ENCODE measurements around the gene TTC7B. TPM values are rescaled to one million over a fixed set of nuclear protein-coding genes. Genes with fewer than 3 reads are reported as not detected.
A peak's percentile ranks its signal among the peaks of the same experiment; 100 is the strongest.

TTC7B gene
- total and polyA plus RNA-seq, 9 of the 15 experiments (the other 6 are each of a cell fraction or from before 2014, with no cell fraction given): 2.2 to 77.2 (median 36.7) TPM

DNA sequence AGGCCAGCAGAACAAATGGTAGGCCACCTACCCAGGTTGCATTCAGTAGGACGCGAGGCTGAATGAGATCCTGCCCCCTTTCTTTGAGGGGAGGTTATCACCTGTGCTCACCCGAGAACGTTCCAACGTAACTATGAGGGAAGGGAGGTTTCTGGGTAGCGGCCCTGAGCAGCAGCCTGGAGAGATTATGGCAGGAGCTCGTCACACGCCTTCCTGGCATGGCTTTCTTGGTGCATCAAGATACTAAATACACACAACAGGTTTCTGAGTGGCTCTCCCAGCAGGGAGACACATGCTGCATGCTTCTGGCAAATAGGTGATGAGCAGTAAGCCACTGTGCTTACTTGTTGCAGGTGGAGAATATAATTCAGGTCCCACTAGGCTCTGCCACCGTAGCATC, 271.7 kb downstream of the TTC7B start:
- intact Hi-C loops (cut with micrococcal nuclease) (no loop called here), in situ Hi-C loops (cut with MboI) (no loop called here)
- FAIRE-seq: no peak
- Histone ChIP-seq H3K9me3 (replicated peaks; ENCODE audit: control insufficient read depth, insufficient read depth, low read depth, low read length) (no peaks in the 10 kb centered on the region), H2AFZ (ENCODE audit: low read depth, low read length) (no peak overlapping the region), H3K27ac (ENCODE audit: extremely low read depth, low read depth, low read length) (no peak overlapping the region), H3K27me3 (ENCODE audit: control insufficient read depth in 2 of 2, insufficient read depth in 2 of 2, low read length in 2 of 2) (no peaks in the 10 kb centered on the region), H3K4me2 (ENCODE audit: insufficient read depth, low read length) (no peak overlapping the region), H3K36me3 (ENCODE audit: control insufficient read depth, insufficient read depth, low read length) (no peaks in the 10 kb centered on the region), H3K4me3 (no peak overlapping the region), H3K9ac (ENCODE audit: insufficient read depth in 1 of 2, low read depth in 2 of 2, low read length in 2 of 2) (no peak overlapping the region), H4K20me1 (replicated peaks; ENCODE audit: control insufficient read depth, insufficient read depth, low read length) (no peaks in the 10 kb centered on the region), H3K9me1 (ENCODE audit: control insufficient read depth, insufficient read depth, low read length) (no peaks in the 10 kb centered on the region), H3K79me2 (ENCODE audit: control insufficient read depth, insufficient read depth, low read length) (no peaks in the 10 kb centered on the region), H3K4me1 (replicated peaks in 1 of 2; ENCODE audit: control insufficient read depth in 2 of 2, insufficient read depth in 2 of 2, low read length in 2 of 2) (peaks cover 0 to 9% of the 10 kb centered on the region in 2 experiments; a peak in 2 of 5 replicates)
- no peak for TF ChIP-seq ZBTB7A (IDR thresholded peaks at IDR 0.05; ENCODE audit: borderline replicate concordance, control insufficient read depth, low read depth, low read length)
- no peak for DNase-seq (ENCODE audit: extremely low read depth in 1 of 4, low spot score in 3 of 4)
- POLR2A ChIA-PET: interaction anchor here (0.5 kb wide), 1 partner anchor 12 kb away, joined by 3 read pairs; no protein-coding TSS in a partner anchor
- BruUV-seq (replicated peaks): no TSS peak
- 89% methylated on average over 6 of the region's 9 CpGs for WGBS (ENCODE audit: insufficient coverage, low coverage, missing lambda C conversion rate)
- ATAC-seq: no peak
- CTCF ChIA-PET (ENCODE audit: low intra/inter-chr PET ratio): no interaction called here

DNA sequence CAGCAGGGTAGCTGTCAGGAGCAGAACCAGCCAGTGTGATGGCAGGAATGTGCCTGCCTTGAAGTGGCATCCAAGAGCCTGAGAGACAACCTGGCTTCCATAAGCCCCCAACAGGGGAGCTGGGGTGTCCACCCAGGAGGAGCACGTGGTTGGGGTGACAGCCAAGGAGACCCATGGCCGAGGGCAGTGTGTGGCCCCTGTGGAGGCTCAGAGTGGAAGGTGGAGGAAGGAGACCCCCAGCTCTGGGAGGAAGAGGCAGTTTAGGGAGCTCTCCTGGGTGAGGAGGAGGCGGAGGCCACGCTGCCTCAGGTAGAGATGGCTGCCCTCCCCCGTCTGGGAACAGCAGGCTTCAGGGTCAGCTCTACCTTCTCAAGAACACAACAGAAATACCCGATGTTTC, 272.4 kb downstream of the TTC7B start:
- H3K27ac ChIP-seq (ENCODE audit: extremely low read depth, low read depth, low read length): no peak overlapping the region
- no peak for DNase-seq (ENCODE audit: extremely low read depth in 1 of 4, low spot score in 3 of 4)
- CTCF ChIA-PET (ENCODE audit: low intra/inter-chr PET ratio): no interaction called here
- H4K20me1 ChIP-seq (replicated peaks; ENCODE audit: control insufficient read depth, insufficient read depth, low read length): no peaks in the 10 kb centered on the region
- in situ Hi-C loops (cut with MboI) (no loop called here), intact Hi-C loops (cut with micrococcal nuclease) (no loop called here)
- H3K4me1 ChIP-seq (replicated peaks in 1 of 2; ENCODE audit: control insufficient read depth in 2 of 2, insufficient read depth in 2 of 2, low read length in 2 of 2): 0 out of 5 replicates have a peak, but pooled peaks cover 0 to 4% of the 10 kb centered on the region in 2 experiments
- no peaks in the 10 kb centered on the region for H3K27me3 ChIP-seq (ENCODE audit: control insufficient read depth in 2 of 2, insufficient read depth in 2 of 2, low read length in 2 of 2)
- H3K36me3 ChIP-seq (ENCODE audit: control insufficient read depth, insufficient read depth, low read length): no peaks in the 10 kb centered on the region
- no peaks in the 10 kb centered on the region for H3K9me3 ChIP-seq (replicated peaks; ENCODE audit: control insufficient read depth, insufficient read depth, low read depth, low read length)
- no peak overlapping the region for H3K4me2 ChIP-seq (ENCODE audit: insufficient read depth, low read length)
- peak overlapping the region in 1 of 2 experiments; percentile 17; a peak in 1 of 4 replicates for H3K9ac ChIP-seq (ENCODE audit: insufficient read depth in 1 of 2, low read depth in 2 of 2, low read length in 2 of 2)
- FAIRE-seq: no peak
- no peak for ATAC-seq
- POLR2A ChIA-PET: no interaction called here
- no peak overlapping the region for H3K4me3 ChIP-seq
- H2AFZ ChIP-seq (ENCODE audit: low read depth, low read length): no peak overlapping the region
- WGBS (ENCODE audit: insufficient coverage, low coverage, missing lambda C conversion rate): 86% methylated on average over 4 of the region's 6 CpGs
- no TSS peak for BruUV-seq (replicated peaks)
- H3K79me2 ChIP-seq (ENCODE audit: control insufficient read depth, insufficient read depth, low read length): no peaks in the 10 kb centered on the region
- H3K9me1 ChIP-seq (ENCODE audit: control insufficient read depth, insufficient read depth, low read length): no peaks in the 10 kb centered on the region
- TF ChIP-seq ZNF140 (CRISPR knock-in tag; IDR thresholded peaks at IDR 0.05) (no peak), LCOR (CRISPR knock-in tag; IDR thresholded peaks at IDR 0.05) (no peak), NFIC (IDR thresholded peaks at IDR 0.05) (no peak), RBM34 (IDR thresholded peaks at IDR 0.05; ENCODE audit: borderline replicate concordance, insufficient read depth, low read length) (no peak)

All from K562 (cell line).